LNCaP clone FGC (cell line): ENCODE data around the gene PCAT7.
A peak's percentile ranks its signal among the peaks of the same experiment; 100 is the strongest.

Experiments used
- DNase-seq: peaks from one replicate; pipeline ENCODE4 v3.0.0-alpha.2; 2011; ENCODE audit warnings: low read depth
- H3K4me3 ChIP-seq: 2 replicates; pipeline ENCODE4 v1.5.1; 2011; ENCODE audit warnings: mild to moderate bottlenecking, low read depth, low read length, control low read depth
- TF ChIP-seq, protein P1 (sequence below): IDR thresholded peaks from 2 replicates; pipeline ENCODE4 v1.5.1; 2012; ENCODE audit warnings: mild to moderate bottlenecking; ENCODE audit not compliant: control insufficient read depth, insufficient read depth; ENCODE audit errors: extremely low read depth

Gene PCAT7

GRCh38 chr9:94603259-94604160, 48.6 kb downstream of the PCAT7 start:
- H3K4me3 ChIP-seq = no peak overlapping the region
- TF ChIP-seq, protein P1, sequence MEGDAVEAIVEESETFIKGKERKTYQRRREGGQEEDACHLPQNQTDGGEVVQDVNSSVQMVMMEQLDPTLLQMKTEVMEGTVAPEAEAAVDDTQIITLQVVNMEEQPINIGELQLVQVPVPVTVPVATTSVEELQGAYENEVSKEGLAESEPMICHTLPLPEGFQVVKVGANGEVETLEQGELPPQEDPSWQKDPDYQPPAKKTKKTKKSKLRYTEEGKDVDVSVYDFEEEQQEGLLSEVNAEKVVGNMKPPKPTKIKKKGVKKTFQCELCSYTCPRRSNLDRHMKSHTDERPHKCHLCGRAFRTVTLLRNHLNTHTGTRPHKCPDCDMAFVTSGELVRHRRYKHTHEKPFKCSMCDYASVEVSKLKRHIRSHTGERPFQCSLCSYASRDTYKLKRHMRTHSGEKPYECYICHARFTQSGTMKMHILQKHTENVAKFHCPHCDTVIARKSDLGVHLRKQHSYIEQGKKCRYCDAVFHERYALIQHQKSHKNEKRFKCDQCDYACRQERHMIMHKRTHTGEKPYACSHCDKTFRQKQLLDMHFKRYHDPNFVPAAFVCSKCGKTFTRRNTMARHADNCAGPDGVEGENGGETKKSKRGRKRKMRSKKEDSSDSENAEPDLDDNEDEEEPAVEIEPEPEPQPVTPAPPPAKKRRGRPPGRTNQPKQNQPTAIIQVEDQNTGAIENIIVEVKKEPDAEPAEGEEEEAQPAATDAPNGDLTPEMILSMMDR = peak; percentile 68
- DNase-seq = no peak

DNA sequence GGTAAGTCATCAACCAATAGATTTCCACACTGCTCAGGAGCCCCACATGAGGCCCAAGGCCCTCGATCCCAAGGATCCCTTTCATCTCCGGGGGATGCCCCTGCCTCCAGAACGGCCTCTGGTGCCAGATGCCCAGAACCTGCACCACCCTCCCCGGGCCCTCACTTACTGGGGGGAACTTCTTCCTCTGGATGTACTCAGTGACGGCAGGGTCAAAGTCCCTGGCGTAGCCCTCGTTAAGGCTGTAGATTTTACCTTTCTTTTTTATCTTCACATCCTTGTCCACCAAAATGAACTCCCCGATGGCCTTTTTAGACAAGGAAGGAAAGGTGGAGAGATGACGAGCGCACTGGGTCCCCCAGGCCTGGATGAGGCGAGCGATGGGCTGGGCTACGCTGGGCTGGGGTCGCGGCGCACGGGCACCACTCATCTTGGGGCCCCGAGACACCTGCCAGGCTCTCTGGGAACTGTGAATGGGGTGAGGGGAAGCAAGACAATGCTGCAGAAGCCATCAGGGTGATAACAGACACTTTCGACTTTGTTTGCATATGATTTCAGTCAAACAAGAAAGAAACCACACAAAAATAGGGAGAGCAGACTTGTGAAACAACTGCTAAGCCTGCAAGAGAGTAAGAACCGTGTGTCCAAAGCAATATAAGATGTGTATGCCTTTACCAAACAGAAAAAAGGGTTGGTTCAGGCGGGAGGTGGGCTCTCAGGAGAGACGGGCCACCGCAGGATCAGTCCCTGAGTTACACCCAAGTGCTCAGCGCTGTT, 52.0 kb downstream of the PCAT7 start:
- no peak for DNase-seq
- H3K4me3 ChIP-seq = no peak overlapping the region
- TF ChIP-seq, protein P1 = no peak

GRCh38 chr9:94607423-94607691, 52.5 kb downstream of the PCAT7 start:
- DNase-seq = no peak
- TF ChIP-seq, protein P1 = no peak
- no peak overlapping the region for H3K4me3 ChIP-seq

GRCh38 chr9:94610181-94610606, 55.3 kb downstream of the PCAT7 start:
- no peak for DNase-seq
- TF ChIP-seq, protein P1 = no peak

DNA sequence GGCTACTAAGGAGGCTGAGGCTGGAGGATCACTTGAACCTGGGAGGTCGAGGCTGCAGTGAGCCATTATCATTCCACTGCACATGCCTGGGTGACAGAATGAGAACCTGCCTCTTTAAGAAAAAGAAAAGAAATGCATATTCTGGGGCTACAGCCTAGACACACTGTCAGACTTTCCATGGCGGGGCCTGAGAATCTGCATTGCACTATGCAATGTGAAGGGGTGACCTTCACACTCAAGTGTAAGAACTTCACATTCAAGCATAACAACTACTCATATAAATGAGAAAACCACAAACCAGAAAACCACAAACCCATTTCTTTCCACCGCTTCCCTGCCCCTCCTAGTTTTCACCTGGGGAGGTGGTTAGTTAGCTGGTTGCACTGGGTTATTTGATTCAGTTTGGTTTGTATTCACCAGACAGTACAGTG, 56.8 kb downstream of the PCAT7 start:
- no peak for DNase-seq
- no peak overlapping the region for H3K4me3 ChIP-seq
- TF ChIP-seq, protein P1 = no peak

More at GRCh38 chr9:94610181-94610606, 55.3 kb downstream of the PCAT7 start:
- H3K4me3 ChIP-seq = no peak overlapping the region

DNA sequence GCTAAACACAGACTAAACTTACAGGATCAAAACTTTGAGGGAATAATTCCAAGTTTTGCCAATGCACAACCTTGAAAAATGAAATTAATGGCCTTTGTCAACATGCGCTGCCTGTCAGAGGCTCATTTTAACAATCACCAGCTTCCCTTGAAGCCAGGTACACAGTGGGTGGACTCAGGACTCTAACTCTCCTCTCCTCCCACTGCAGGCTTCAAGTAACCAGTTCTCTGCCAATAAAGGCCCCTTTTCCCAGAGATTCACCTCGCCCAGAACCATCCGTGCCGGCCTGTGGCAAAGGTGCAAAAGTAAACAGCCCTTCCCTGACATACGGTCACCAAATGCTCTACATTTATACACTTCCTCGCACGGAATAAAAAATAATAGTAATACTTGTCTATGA, 57.2 kb downstream of the PCAT7 start:
- DNase-seq = no peak
- TF ChIP-seq, protein P1 = no peak
- no peak overlapping the region for H3K4me3 ChIP-seq
